OCI-LY1 (cell line): ENCODE results near the gene AASDH.

Experiments used
- H2AFZ ChIP-seq: fragments of 200-600 bp; sonication (generic), shearing (Covaris generic); 2 replicates; pipeline ENCODE4 v1.6.0; 2014; ENCODE audit warnings: antibody characterized with exemption, mild to moderate bottlenecking, low read length
- H3F3A ChIP-seq: fragments of 200-600 bp; sonication (generic), shearing (Covaris generic); 2 replicates; pipeline ENCODE4 v1.6.0; 2014; ENCODE audit warnings: mild to moderate bottlenecking, antibody characterized with exemption, low read length, moderate library complexity; ENCODE audit not compliant: insufficient read depth
- H3K27ac ChIP-seq: fragments of 200-600 bp; sonication (generic); 2 replicates; pipeline ENCODE4 v1.5.1; 2014; ENCODE audit warnings: low read length, mixed run types, mild to moderate bottlenecking, low read depth; ENCODE audit not compliant: poor library complexity, severe bottlenecking
- H3K27me3 ChIP-seq: fragments of 200-600 bp; sonication (generic); 2 replicates; pipeline ENCODE4 v1.6.0; 2014; ENCODE audit warnings: antibody characterized with exemption, mild to moderate bottlenecking, low read length, moderate library complexity; ENCODE audit not compliant: insufficient read depth
- H3K36me3 ChIP-seq: fragments of 200-600 bp; sonication (generic); 2 replicates; pipeline ENCODE4 v1.6.1; 2014; ENCODE audit warnings: mild to moderate bottlenecking, antibody characterized with exemption, low read length, moderate library complexity, mixed read lengths; ENCODE audit not compliant: insufficient read depth
- H3K4me1 ChIP-seq: fragments of 200-600 bp; sonication (generic); 2 replicates; pipeline ENCODE4 v1.5.1; 2014; ENCODE audit warnings: mild to moderate bottlenecking, low read length, moderate library complexity; ENCODE audit not compliant: insufficient read depth, severe bottlenecking
- H3K4me2 ChIP-seq: fragments of 200-600 bp; sonication (generic), shearing (Covaris generic); 2 replicates; pipeline ENCODE4 v1.6.1; 2014; ENCODE audit warnings: low read length
- H3K4me3 ChIP-seq: fragments of 200-600 bp; sonication (generic); 2 replicates; pipeline ENCODE4 v1.5.1; 2014; ENCODE audit warnings: low read length, low read depth, mild to moderate bottlenecking, mixed read lengths; ENCODE audit not compliant: poor library complexity, severe bottlenecking
- H3K79me2 ChIP-seq: fragments of 200-600 bp; shearing (Covaris generic); 2 replicates; pipeline ENCODE4 v1.6.1; 2016; ENCODE audit warnings: mixed run types, low read length, mixed read lengths; ENCODE audit not compliant: insufficient read depth
- H3K9ac ChIP-seq: fragments of 200-600 bp; sonication (generic), shearing (Covaris generic); 2 replicates; pipeline ENCODE4 v1.6.1; 2014; ENCODE audit warnings: mild to moderate bottlenecking, low read length, mixed read lengths
- H3K9me2 ChIP-seq: fragments of 200-600 bp; sonication (generic), shearing (Covaris generic); 2 replicates; pipeline ENCODE4 v1.6.1; 2014; ENCODE audit warnings: low read depth, mild to moderate bottlenecking, low read length, mixed read lengths
- H3K9me3 ChIP-seq: fragments of 200-600 bp; shearing (Covaris generic); 2 replicates; pipeline ENCODE4 v1.6.1; 2014; ENCODE audit warnings: low read length, mixed read lengths
- H4K20me1 ChIP-seq: fragments of 200-600 bp; sonication (generic), shearing (Covaris generic); 2 replicates; pipeline ENCODE4 v1.6.0; 2016; ENCODE audit warnings: mild to moderate bottlenecking, low read length; ENCODE audit not compliant: insufficient read depth
- CTCF ChIP-seq: fragments of 200-600 bp; sonication (generic), shearing (Covaris generic); IDR thresholded peaks from 2 replicates; pipeline ENCODE4 v1.5.1; 2017; ENCODE audit warnings: mild to moderate bottlenecking, antibody characterized with exemption, low read length, moderate library complexity, mixed read lengths
- EZH2 ChIP-seq: fragments of 200-600 bp; sonication (generic), shearing (Covaris generic); IDR thresholded peaks from 2 replicates; pipeline ENCODE4 v1.8.0; 2017; ENCODE audit warnings: borderline replicate concordance, mixed run types, mild to moderate bottlenecking, antibody characterized with exemption, low read length, moderate library complexity, mixed read lengths

AASDH gene

GRCh38 chr4:56356650-56357049, 30.6 kb downstream of the AASDH start:
- Histone ChIP-seq H3K9ac (no peak overlapping the region), H3F3A (no peaks in the 10 kb centered on the region), H3K4me3 (no peak overlapping the region), H3K27me3 (no peaks in the 10 kb centered on the region), H3K9me2 (no peaks in the 10 kb centered on the region), H4K20me1 (no peaks in the 10 kb centered on the region), H3K9me3 (no peaks in the 10 kb centered on the region), H3K79me2 (no peaks in the 10 kb centered on the region), H2AFZ (no peak overlapping the region), H3K4me1 (no peaks in the 10 kb centered on the region), H3K27ac (no peak overlapping the region), H3K36me3 (peaks cover 3% of the 10 kb centered on the region; the same call in 1 of the 2 replicates), H3K4me2 (no peak overlapping the region)
- TF ChIP-seq EZH2 (no peak), CTCF (no peak)

GRCh38 chr4:56348576-56348975, 38.7 kb downstream of the AASDH start:
- Histone ChIP-seq H3F3A (no peaks in the 10 kb centered on the region), H3K9me3 (no peaks in the 10 kb centered on the region), H3K27ac (no peak overlapping the region), H3K4me1 (no peaks in the 10 kb centered on the region), H2AFZ (no peak overlapping the region), H4K20me1 (no peaks in the 10 kb centered on the region), H3K9me2 (no peaks in the 10 kb centered on the region), H3K9ac (no peak overlapping the region), H3K36me3 (peaks cover 10% of the 10 kb centered on the region; the same call in 1 of the 2 replicates), H3K4me2 (no peak overlapping the region), H3K79me2 (no peaks in the 10 kb centered on the region), H3K27me3 (no peaks in the 10 kb centered on the region), H3K4me3 (no peak overlapping the region)
- TF ChIP-seq CTCF (no peak), EZH2 (no peak)

- Histone ChIP-seq H3K9ac (no peak overlapping the region), H3K4me3 (no peak overlapping the region), H4K20me1 (no peaks in the 10 kb centered on the region), H3K36me3 (peaks cover 10% of the 10 kb centered on the region; the same call in 1 of the 2 replicates), H3K9me2 (no peaks in the 10 kb centered on the region), H3K9me3 (no peaks in the 10 kb centered on the region), H3F3A (no peaks in the 10 kb centered on the region), H3K27me3 (no peaks in the 10 kb centered on the region), H3K27ac (no peak overlapping the region), H2AFZ (no peak overlapping the region), H3K79me2 (no peaks in the 10 kb centered on the region), H3K4me2 (no peak overlapping the region), H3K4me1 (no peaks in the 10 kb centered on the region)
- TF ChIP-seq EZH2 (no peak), CTCF (no peak)
Measured at GRCh38 chr4:56345458-56345857, 41.8 kb downstream of the AASDH start.
